ENCODE data around the gene PRPF18.

The PRPF18 gene

DNA sequence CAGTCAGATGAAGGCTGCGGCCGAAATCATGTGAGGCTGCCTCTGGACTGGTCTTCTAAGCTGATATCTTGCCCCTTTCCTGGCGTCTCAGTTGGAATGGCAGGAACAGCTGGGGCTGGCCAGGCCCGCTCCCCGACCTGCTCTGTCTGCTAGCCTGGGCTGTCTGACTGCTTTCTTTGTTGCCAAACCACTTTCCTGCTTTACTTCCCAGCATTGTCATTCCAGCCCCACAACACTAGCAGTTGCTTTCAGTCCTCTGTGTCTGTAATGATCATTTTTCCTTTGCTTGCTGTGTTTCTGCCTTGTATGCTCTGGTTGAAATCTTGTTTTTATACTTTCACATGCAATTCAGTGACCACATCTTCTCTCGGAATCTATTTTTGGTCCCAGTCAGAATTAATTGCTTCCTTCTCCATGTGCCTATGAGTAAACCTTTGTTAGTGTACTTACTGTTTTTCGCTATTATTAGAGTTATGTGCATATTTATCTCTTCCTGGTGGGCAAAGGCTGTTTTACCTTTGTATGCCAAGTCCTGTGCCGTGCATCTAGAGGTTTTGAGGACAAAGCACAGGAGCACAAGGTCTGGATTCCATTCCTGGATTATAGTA is 21.6 kb downstream of the PRPF18 start:
- DNase-seq (ENCODE audit: low read depth): no peak

DNA sequence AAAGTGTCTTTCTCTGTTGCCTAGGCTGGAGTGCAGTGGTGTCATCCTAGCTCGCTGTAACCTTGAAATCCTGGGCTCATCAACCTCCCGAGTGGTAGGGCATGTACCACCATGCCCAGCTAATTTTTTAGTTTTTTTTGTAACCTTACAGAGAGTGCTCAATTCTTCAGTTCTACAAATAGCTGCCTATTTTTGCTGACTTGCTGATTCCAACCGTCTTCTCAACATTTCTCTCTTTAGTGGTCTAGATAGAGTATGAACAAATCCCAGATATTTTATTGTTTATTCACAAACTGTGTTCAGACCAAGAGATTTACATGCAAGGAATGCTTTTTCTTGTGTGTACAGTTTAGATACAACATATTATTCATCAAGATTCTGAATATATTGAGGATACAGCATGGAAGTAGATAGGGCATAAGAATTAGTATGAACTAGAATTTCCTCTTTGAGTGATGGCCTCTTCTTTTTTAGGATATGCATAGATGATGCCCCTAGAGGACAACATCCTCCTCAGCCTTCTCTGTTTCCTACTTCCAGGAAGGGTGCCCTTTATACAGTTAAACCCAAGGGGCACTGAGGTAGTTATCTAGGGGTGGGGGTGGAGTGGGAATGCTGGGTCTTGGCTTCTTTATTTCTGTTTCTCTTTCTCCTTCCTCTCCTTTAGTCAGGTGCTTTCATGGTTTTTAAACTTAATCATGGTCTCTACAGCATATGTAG is 26.0 kb downstream of the PRPF18 start:
- no peak for DNase-seq (ENCODE audit: low read depth)

DNA sequence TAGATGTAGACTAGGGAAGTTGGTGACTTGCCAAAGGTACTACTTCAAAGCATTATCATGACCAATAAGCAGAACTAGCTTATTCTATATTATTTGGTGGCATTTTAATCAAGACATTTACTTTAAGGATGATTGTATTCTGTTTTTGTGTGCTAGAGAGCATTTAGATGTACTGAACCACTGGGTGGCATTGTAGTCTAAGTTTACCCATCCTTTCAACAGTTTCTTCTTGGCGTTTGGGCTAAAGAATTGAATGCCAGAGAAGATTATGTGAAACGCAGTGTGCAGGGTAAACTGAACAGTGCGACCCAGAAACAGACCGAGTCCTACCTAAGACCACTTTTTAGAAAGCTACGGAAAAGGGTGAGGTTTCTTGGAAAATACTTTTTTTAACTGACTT is 26.8 kb downstream of the PRPF18 start:
- DNase-seq (ENCODE audit: low read depth): no peak

DNA sequence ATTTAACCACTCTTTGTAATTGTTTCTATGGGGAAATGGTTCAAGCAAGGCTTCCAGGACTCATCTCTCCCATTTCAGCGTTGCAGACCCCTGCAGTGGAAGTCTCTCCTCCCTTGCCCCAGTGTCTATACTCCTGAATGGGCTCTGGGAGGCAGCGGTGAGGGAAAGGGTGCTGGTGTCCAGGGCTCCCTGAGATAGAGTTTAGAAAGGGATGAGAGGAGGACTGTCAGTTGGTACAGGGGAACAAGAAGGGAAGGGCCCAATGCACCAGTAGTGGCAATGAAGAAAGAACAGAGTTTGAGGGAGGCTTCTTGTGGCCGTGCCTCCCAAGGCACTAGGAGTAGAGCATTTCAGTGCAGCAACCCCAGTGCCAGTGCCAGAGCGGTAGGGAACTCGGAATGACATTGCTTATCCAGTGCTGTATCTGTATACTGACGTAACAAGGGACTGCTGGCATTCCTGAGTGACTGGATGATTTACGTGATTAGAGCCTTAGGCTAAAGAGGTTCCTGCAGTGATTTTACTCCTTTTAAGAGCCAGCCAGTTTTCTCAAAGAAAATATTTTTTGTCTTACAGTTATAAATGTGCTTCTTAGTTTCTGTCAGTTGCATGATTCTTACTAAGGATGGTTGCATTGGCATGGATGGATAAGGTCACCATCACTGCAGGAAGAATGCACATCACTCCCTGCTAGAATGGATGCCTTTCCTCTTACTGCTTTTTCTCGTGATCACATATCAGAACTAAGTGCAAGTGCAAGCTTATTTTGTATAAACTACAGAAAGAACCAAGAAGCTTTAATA is 28.0 kb downstream of the PRPF18 start:
- DNase-seq (ENCODE audit: low read depth): no peak

DNA sequence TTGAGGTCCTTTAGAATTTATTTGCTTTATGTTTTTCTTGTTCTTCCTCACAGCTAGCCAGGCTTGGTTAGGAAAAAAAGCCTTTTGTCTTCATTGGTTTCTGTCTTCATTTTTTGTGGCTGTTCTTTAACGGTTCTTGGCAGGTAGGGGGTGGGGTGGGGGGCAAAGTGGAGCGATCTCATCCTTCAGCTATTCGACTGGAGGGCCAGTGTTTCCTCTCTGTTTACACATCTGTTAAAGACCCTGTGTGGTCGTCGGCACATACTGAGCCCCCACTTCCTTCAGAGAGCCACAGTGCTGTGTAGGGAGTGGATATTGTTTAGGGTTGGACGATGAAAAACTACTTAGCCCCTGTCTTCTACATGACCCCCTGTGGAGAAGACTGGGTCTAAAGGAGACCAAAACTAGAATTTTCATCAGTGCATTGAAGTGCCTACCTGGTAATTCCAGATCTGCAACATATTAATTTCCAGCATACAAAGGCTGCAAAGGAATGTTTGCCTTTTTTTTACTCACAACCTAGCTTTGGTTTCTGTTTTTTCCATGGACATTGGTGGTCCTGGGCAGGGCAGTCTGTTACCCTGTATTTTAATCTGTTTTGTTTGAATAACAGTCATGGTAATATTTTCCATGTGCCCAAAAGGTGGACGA is 29.0 kb downstream of the PRPF18 start:
- no peak for DNase-seq (ENCODE audit: low read depth)

DNA sequence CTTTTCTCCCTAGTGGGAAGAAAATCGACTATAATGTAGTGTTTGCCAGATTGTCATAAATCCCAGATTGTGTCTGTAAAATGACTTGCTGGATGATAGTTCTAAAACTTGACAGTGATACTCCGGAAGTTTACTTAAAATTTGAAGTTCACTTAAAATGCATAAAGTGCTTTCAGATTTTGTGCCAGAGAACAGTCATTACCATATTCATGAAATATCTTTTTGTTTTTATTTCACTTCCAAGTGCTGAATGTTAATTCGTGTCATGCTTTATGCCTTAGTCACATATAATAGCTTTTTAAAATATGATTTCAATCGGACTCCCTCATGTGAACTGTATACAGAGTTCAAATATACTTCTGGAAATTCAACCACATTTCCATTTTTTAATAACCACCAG is 30.4 kb downstream of the PRPF18 start:
- DNase-seq (ENCODE audit: low read depth): no peak

DNA sequence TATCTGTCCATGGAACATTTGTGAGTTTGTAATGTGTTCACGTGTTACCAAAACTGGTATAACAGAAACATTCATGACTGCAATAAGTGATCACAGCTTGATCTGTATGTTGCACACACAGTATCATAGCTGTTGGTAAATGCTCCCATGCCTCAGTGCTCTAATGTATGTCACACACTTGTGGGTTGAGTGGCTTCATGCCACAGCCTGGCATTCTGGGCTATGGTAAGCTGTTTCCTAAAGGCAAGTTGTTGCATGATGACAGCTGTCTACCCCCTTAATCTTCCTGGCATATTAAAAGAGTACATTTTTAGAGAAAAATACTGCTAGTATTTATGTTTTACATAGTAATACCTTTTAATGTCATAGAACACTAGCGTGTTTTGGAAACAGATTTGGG is 35.2 kb downstream of the PRPF18 start:
- no peak for DNase-seq (ENCODE audit: low read depth)

DNA sequence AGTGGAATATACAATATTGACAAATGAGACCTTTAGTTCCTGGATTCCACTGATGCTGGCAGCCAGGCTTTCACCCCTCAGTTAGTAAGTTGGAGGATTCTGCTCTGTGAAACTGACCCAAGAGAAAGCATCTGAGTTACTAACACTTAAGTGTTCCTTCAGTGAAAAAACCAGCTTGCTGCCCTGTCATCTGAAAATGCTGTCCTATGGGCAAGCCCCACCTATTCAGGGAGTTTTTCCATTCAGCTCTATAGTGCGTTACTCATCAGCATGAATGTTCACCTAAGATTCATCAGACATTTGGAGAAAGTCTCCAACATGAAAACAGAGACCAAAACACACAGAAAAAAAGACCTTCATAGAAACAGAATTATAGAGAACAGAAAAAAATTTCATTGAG is 37.9 kb downstream of the PRPF18 start:
- DNase-seq (ENCODE audit: low read depth): no peak

DNA sequence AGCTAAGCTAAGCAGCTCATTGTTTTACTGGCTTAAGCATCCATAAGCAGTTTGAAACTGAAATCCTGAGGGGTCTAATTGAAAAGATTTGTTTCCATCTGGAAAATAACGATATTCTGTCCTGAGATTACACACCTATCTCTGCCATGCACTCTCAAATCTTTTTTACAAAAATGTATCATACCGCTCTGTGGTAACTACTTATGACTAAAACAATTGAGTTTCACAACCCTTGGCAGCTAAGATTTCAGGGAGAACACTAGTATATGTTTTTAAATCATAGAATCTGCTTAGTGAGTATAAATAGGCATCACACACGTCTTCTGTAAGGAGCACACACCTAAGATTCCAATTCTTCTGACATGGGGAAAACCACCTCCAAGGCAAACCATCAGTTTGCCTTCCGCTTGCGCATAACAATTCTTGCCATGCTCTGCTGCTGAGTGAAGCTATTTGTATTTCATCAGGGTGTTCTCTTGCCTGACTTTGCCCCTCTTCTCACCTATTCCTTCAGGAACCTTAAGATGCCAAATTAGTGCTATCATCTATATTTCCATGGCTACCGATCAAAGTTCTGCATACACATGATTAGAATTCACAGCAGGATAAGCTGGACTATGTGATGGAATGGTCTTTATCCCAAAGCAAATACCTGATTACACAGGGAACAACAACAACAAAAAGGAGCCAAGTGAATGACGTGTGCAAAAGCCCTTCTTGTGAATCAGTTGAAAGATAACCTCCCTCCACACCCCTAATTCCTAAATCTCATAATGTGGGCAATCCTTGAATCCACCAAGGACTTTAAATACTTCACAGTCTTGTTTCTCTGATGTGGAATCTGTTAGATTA is 40.9 kb downstream of the PRPF18 start:
- DNase-seq (ENCODE audit: low read depth): no peak

DNA sequence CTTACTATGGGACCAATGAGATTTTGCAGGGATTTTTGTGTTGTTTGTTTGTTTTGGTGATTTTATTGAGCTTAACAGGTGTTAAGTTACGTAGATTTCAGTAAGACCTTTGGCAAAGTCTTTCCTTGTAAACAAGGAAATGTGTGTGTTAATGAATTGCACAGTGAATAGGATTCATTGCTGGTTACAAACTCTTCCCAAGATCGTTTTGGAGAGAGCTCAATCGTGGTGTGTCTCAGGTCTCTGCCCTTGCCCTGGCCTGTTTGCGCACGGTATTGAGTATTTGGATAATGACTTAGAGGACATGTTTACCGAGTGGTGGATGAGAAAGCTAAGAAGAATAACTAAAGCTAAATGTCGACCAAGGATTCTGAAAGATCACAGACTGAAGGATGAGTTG is 41.9 kb downstream of the PRPF18 start:
- no peak for DNase-seq (ENCODE audit: low read depth)

DNA sequence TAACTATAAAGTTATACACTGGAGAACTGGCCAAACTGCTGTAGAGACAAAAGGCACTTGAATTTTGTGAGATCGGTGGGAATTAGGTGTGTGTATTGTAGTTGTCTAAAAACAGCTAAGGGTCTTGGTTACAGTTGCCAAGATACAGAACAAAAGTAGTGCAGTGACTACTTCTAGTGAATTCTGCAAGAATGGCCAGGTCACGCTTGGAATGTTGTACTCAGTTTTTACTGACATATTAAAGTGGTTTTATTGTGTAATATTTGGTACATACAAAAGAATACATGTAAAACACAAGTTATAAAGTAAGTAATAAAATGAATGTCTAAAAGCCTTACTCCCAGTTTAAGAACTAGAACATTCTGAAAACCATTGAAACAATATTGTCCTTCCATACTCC is 42.4 kb downstream of the PRPF18 start:
- DNase-seq (ENCODE audit: low read depth): no peak

DNA sequence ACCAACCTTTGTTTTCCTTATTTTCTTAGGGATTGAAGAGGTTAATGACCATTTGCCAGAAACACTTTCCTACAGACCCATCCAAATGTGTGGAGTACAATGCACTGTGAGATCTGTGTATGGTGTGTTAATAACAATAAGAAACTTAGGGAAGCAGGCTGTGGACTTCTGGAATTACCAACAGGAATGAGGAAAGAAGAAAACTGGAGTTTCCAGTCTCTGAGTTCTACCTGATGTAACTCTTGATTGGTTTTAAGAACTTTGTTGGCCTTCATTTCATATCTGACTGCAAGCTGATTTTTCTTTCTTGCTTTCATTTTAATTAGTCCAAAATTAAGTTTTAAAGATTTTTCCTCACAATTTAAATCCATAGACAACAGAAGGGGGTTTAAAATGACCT is 43.5 kb downstream of the PRPF18 start:
- no peak for DNase-seq (ENCODE audit: low read depth)

DNA sequence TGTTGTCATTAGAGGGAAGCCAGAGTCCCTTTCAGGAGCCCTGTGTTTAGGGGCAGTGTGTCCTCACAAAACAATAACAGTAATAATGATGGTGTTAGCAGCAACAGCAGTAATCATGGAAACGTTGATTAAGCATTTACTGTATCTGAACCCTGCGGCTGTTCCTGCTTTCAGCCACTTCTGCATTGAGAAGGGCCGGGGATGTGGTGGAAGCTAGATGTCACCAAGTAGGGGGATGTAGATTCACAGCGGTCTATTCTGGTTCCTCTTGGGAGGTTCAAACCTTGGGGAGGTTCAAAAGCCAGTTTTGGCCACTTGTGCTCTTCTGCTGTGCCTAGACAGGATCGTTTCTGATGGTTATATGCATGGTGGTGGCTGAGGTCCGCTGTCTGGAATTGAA is 44.8 kb downstream of the PRPF18 start:
- no peak for DNase-seq (ENCODE audit: low read depth)

DNA sequence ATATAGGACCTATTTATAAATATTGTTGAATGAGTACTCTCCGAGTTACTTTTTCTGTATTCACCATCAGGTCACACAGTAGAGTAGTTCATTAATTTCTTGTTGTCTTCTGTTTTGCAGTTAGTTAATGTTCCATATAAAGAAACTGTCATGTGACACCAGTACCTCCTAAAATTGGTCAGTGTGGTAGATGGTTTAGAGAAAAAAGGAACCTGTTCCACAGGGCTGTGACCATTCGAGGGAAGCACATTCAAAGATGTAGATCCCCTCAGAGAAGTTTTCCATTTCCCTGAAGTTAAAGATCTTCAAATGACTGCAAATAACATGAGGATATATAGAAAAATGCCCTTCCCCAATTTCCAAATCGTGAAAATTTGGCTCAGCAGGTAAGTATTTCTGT is 45.7 kb downstream of the PRPF18 start:
- no peak for DNase-seq (ENCODE audit: low read depth)

DNA sequence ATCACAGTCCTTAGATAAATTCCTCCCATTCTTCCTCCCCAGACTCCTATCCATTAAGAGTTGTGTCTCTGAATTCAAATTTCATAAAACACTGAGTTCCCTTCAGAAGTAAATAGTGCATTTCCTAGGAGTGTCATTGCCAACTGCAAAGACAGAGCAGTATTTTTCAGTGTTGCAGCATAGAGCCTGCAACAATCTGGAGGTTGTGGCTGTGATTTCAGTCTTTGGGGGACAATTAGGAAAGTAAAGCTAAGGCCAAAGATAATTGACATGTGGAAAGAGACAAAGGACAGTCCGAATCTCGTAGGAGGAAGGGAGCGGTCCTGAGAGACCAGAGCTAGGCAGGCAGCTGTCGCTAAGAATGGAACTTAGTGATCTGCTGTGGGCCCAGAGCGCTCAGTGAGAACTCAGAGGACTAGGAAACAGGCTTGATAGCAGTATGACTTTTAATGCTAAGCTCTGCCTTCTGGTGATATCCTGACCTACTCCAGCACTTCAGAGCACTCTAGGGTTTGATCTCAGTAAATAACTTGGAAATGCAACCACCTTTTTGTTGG is 46.2 kb downstream of the PRPF18 start:
- DNase-seq (ENCODE audit: low read depth): no peak

DNA sequence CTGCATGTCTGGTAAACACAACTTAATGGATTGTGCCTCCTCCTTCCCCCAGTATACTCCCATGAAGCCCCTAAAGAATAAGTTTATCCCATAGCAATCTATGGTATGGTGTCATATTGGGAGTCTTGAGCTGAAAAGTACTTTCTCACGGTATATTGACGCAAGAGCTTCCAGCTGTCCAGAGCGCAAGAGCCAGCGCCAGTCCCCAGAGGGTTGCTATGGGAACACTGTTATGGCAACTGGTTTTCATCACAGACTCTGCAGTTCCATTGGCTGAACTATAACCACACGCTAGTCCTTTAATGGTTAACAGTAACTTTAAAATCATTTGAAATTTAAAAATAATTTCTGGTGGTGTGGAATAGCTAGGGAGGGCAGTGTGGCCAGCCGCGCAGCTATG is 46.9 kb downstream of the PRPF18 start:
- DNase-seq (ENCODE audit: low read depth): no peak

DNA sequence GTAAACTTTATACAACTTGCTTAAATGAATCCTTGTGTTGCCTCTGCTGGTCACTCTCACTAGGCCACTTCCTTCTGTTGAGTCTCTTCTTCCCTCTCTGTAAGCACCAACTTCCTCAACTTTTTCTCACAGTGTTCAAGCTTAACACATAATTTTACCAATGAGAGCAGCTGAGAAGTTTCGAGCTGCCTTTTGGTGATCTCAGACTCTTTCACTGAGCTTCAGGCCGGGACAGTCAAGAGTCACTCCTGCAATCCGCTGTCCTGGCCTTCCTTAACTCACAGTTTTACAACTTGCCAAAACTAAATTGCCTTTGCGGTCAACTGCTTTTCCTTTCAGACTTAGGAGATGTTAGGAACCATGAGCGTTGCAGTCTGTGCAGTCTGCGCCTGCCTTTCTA is 47.4 kb downstream of the PRPF18 start:
- DNase-seq (ENCODE audit: low read depth): no peak

DNA sequence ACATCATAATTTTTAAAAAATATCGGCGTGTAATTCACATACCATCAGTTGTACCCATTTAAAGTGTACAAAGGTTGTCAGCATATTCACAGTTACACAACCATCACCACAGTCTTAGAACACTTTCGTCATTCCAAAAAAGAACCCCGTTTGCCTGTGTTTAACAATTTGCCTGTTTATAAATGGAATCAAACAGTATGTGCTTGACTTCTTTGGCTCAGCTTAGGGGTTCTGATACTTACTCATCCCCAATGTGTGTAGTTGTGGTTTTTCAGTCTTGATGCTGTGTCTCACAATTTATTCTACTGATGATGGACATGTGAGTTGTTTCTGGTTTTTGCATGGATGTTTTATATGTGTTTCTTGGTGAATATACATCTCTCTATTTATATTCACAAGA is 50.0 kb downstream of the PRPF18 start:
- no peak for DNase-seq (ENCODE audit: low read depth)

DNA sequence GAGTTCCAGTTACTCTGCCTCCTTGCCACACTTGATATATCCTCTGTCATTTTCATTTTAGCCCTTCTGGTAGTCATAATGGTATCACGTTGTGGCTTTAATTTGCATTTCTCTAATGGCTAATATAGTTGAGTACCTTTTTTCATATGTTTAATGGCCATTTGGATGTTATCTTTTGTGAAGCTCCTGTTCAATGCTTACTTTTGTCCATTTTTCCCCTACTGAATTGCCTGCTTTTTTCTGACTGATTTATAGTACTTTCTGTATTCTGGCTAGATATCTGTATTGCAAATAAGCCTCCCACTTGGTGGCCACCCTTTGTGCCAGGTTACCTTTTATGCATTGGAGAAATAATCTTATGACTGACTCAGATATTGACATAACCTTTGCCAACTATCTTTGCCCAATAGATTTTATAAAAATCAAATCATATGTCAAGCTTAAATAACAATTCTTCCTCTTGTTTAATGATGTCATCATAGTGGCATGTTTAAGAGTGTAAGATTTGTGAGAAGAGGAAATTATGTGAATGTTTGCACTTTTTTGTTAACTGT is 50.6 kb downstream of the PRPF18 start:
- DNase-seq (ENCODE audit: low read depth): no peak

DNA sequence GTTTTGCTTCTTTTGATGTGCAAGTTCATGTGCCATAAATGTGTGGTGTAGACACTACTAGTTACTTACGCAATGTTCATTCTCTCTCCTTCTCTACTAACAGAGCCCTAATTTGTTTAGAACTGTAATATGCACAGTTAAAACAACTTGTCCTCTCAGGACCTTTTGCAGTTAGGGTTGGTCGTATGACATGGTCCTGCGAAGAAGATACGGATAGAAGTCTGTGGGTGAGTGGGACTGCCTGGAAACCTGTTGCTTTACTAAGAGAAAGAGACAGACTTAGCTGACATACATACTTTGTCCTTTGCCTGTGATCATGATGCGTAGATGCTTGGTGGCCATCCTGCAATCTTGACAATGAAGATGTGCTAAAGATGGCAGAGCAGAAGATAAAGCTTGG is 51.1 kb downstream of the PRPF18 start:
- DNase-seq (ENCODE audit: low read depth): no peak

DNA sequence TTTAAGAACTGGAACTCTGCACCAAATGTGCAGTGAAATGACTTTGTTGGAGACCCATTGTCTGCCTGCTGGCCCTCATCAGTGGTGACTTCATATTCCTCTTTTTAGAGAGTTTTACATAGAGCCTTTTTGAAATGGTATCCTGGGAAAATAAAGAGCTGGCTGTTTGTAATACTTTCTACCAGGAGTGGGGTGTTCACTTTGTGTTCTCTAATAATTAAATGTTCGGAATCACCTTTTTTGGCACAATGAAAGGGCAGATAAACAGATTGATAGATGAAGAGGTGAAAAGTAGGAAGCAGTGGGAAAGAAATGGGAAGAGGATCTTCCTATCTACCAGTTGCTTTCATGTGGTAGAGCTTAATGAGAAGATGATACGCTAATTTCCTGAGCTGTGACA is 55.5 kb downstream of the PRPF18 start:
- no peak for DNase-seq (ENCODE audit: low read depth)
